GM18867 (cell line): ENCODE measurements around the gene LIN28A.
A peak's percentile ranks its signal among the peaks of the same experiment; 100 is the strongest.

Experiments
- ATAC-seq: cut with Tn5 transposase; IDR thresholded peaks from one replicate; pipeline ENCODE4 v1.9.1; 2021; ENCODE audit warnings: mild to moderate bottlenecking, moderate library complexity; ENCODE audit not compliant: unreplicated experiment

The LIN28A gene

DNA sequence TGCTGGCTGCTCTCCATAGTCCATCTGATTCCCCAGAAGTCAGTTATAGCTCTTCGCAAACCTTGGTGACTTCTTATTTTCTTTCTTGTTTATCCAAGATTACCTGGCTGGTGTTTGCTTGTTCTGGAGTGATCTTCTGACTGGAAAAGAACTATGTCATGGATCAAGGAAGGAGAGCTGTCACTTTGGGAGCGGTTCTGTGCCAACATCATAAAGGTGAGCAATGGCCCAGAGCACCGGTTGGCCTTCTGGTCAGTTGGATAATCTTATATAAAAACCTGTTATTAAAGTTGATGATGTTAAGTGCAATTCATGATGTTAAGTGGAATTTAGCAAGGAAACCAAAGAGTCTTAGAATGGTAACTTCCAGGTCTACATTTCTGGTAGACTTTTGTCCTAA is 22.2 kb downstream of the LIN28A start:
- ATAC-seq = no peak

DNA sequence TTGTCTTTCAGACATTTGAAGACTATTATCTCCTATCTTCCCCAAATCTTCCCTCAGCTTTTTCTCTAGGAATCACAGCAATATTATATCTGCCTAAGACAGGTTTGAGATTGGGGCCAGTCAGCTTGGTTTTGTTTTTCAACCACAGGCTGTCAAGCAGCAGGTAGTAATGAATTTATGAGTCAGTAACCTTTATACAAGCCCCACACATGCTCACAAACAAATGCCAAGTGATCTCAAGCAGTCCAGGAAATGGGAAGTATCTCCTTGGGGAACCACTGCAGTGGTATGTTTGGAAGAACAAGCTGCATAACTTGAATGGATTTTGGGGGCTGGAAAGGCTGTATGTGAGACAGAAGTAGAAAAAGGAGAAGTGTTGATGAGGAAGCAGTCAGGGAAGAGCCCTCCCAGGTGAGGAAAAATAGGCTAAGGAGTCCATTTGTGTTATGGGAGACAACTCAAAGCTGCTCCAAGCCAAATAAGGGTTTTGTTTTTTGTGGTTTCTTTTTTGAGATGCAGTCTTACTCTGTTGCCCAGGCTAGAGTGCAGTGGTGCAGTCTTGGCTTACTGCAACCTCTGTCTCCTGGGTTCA is 23.6 kb downstream of the LIN28A start:
- no peak for ATAC-seq

DNA sequence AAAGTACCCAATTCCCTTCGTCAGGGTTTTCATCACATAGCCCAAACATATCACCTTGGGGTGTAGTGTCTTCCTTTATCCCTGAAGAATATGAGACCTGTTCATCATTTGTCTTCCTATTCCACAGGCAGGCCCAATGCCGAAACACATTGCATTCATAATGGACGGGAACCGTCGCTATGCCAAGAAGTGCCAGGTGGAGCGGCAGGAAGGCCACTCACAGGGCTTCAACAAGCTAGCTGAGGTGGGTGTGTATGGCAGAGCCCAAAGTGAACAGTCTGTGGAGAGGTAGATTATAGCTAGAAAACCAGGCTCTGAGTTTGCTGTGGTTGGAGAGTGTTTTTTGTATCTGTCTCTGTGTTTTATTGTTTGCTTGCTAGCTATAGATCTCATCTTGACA is 27.4 kb downstream of the LIN28A start:
- no peak for ATAC-seq

DNA sequence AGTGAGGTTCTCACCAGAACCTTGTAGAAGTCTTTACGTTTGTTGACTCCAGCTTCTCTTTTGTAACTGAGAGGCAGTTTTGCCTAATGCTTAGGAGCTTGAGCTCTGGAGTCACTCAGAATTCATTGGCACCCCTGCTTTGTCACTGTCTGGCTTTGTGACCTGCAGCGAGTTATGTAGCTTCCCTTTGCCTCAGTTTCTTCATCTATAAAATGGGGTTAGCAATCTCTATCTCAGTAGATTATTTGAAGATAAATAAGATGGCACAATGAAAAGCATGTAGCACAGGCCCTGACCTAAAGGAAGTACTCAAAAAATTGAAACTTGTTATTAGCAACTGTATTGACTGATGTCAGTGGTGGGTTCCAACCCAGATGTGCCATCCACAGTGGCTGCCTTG is 29.6 kb downstream of the LIN28A start:
- no peak for ATAC-seq

DNA sequence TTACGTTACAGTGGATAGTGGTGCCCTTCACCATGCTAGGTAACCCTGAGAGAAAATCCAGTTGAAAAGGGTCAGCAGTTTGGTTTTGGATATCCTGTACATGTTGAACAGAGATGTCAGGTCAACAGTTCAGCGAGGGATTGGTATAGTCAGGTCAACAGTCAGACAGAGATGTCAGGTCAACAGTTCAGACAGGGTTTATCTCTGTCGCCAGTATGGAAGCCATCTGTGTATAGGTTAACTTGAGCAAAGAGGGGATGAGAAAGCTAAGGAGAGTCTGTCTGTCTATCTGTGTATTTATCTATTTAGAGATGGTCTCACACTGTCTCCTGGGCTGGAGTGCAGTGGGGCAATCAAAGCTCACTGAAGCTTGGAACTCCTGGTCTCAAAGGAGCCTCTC is 39.3 kb downstream of the LIN28A start:
- ATAC-seq = no peak

DNA sequence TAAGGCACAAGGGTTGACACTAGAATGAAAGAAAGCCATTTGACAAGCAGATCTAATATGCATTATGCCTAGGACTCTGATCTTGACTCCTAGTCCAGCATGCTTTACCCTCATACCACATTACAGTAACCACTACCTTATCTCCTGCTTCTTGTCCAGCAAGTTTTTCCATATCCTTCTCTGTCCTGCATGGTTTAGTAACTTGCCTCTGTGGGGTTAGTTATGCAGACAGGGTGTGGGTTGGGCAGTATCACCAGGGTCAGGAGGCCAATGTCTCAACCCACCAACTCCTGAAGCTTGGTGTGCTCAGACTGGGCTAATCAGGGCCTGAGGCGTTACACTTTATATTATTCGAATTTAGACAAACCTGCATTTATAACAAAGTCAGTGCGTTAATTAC is 40.3 kb downstream of the LIN28A start:
- no peak for ATAC-seq

DNA sequence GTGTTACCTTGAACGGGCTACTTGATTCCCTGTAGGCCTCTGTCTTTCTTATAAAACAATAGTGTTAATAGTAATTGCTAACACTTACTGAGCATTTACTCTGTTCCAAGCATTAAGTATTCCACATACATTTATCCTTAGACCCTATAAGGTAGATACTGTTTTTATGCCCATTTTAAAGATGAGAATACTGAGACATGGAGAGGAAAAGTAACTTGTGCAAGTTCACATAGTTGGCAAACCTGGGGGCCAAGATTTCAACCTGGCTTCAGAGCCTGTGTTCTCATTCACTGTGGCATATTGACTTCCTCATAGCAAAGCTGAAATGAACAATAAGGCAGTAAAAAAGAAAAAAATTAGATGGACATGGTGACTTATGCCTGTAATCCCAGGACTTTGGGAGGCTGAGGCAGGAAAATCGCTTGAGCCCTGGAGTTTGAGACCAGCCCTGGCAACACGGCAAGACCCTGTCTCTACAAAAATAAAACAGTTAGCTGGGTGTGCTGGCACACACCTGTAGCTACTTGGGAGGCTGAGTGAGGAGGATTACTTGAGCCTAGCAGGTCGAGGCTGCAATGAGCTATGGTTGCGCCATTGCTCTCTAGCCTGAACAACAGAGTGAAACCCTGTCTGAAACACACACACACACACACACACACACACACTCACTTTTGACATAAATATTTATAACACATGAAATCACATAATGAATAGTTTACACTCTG is 42.0 kb downstream of the LIN28A start:
- ATAC-seq = no peak

DNA sequence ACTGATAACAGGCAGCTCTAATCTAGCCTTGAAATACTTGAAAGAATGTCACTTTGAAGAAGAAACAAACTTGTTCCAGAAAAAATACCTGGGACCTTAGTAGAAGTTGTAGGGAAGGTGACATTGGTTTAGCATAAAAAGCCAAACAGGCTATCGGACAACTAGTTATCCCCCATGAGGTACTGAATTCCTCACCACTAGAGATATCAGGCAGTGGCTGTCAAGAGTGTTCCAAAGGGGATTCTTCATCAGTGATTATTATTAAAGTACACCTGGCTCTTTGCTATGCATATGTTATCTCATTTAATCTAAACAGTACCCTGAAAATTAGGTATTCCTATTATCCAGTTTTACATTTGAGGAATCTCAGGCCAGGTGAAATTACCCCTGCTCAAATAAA is 48.5 kb downstream of the LIN28A start:
- no peak for ATAC-seq

DNA sequence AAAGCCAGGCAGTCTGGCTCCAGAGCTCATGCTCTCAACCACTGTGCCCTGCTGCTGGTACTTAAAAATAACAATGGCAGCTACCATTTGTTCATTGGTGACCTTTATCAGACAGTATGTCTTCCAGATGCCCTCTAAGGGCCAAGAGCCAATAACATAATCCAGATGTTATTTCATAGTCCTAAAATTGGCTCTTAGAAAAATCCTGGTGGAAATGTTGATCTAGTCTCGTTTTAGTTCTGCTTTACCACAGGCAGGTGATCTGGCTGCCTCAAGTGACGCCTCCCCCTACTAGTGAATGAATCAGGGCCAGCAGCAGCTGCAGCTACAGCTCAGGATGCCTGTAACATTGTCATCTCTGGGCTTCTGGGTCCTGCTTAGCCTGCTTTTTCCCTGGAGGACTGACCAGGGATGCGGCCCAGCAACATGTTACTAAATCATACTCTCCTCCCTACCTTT is 49.0 kb downstream of the LIN28A start:
- no peak for ATAC-seq

DNA sequence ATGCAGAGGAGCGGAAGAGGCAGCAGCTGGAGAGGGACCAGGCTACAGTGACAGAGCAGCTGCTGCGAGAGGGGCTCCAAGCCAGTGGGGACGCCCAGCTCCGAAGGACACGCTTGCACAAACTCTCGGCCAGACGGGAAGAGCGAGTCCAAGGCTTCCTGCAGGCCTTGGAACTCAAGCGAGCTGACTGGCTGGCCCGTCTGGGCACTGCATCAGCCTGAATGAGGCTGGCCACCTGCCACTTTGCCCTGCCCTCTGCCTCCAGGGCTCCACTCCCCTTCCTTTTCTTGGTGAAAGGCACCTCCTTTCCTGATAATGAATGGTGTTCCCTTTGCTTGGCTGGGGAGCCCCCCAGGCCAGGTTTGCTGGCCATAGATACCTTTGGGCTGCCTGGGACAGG is 58.3 kb downstream of the LIN28A start:
- no peak for ATAC-seq

DNA sequence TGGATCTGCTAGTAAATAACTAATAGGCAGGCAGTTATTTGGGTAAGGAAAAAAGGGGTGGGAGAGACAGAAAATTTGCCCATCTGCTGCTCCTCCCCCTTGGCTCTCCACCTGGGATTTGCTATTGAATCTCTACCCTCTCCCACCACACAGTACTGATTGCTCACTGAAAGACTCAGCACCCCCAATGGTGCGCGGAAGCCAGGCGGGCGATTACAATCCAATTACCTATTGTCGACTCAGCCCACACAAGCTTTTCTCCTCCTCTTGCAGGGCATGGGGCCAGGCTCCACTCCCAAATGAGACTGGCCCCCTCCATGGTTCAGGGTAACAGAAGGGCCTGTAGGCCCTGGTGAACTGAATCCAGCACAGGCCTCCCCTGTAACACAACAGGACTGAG is 58.9 kb downstream of the LIN28A start:
- ATAC-seq = no peak

DNA sequence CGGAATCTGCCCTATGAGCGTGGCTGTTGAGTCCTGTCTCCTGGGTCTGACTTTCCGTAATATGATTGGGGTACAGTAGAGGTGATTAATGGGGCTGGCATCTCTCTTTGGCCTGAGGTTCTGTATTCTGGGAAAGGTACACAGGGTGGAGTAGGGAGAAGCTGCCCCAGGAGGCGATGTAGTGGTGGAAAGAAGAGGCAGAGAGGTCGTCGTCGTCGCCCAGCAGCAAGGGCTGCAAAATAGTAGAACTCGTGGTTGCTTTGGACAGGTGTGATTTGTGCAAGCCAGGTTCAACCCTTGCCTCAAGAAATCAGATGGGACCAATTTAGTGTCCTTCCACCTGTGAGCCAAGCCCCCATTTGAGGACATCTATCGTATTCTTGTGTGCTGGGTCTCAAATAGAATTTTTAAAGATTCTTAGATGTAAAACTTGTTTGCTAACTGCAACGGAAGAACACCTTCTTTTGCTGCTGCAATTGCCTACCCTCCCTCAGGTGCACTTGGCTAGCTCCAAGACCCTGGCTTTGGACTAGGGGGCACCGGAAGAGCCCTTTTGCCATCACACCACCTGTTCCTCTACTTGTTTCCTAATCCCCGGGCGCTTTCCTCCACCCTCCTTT is 60.4 kb downstream of the LIN28A start:
- no peak for ATAC-seq

DNA sequence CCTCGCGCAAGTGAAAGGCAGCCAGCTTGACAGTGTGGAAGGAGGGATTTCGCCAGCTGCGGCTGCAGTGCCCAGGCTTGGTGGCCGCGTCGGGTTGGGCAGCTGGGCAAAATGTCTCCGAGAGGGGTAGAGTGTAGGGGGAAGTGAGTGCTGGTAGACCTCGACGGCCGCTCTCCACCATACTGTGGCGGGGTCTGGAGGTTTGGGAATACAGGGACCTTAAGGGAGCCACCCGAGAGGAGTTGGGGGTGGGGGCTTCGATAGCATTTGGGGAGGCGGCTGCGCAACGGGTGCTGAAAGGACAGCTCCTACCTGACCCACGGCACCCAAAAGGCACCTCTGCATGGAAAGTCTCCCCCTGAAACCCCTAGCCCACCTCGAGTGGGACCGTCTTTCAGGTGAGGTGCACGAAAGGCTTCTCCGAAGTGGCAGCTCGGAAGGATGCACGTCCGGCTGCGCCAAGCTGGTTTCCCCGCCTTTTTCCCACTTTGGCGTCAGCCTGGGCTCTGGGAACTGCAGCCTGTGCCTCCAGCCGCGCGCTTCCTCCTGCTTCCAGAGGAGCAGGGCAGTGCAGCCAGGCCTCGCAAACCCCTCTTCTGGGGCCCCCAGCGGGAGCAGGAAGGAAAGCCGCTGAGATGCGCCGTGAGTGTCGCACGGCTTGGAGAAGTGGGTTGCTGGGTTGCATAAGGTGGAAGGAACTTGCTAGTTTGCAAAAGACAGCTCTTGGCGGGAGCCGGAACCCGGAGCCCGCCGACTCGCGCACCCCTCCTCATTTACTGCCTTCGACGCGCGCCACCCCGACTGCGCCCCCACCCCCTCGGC is 61.1 kb downstream of the LIN28A start:
- ATAC-seq = peak; percentile 10

DNA sequence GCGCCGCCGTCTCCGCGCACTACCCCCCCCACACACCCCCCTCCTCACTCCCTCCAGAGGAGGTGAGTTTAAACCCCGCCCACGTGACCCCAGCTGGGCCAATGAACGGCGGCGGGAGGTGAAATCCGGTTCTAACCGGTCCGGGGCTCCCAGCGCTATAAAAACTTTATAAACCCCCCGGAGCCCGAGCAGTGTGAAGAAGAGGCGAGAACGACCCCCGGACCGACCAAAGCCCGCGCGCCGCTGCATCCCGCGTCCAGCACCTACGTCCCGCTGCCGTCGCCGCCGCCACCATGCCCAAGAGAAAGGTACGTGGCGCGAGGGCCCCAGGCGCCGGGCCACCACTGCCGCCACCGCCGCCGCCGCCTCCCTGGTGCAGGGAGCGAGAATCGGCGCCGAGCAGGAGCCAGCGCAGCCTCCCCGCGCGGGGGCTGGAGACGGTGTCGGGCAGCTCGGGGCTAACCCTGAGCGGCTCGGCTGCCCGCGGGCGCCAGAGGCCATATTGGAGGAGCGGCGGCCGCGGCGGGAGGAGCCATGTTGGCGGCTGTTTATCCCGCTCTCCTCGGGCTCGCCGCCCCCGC is 61.8 kb downstream of the LIN28A start, which contains the start of gene HMGN2:
Gene HMGN2 (plus strand): TSS at position 121 of the 581 bp plus-strand sequence. CDS start 173 bp downstream, at position 294.
- peak; percentile 48 for ATAC-seq

DNA sequence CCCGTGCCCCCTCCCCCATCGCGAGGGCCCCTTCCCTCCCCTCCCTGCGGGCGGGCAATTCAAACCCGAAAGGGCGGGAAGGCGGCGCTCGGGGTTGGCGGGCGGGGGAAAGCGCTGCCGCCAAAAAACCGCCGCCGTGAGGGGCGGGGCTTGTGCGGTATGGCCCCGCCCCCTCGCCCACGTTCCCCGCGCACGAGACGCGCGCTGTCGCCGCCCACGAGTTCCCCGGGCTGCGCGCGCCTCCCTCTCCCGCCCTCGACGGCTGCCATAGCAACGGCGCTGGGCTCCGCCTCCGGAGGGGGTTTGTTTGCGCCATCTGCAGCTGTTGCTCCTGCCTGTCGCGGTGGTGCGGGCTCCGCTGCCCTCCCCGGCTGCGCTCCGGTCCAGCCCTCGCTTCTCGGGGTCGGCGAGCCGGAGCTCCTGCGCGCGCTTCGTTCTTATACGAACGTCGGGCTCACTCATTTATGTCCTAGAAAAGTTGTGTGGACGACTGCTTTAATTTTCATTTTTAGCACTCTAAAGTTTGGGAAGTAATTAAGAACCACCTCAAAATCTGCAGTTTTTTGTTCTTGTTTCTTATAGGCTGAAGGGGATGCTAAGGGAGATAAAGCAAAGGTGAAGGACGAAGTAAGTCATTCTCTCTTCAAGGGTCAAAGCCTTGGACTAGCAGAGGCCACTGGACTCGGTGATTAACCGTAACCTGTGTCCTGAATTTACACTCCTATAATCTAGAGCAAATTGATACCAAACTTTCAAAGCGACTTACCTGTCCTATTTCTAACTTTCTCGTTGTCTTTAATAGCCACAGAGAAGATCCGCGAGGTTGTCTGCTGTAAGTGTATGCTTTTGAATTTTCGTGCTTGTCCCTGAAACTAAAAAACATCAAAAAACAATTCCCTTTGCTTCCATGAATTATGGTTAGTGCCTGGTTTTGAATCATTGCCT is 62.6 kb downstream of the LIN28A start:
- peak; percentile 77 for ATAC-seq

DNA sequence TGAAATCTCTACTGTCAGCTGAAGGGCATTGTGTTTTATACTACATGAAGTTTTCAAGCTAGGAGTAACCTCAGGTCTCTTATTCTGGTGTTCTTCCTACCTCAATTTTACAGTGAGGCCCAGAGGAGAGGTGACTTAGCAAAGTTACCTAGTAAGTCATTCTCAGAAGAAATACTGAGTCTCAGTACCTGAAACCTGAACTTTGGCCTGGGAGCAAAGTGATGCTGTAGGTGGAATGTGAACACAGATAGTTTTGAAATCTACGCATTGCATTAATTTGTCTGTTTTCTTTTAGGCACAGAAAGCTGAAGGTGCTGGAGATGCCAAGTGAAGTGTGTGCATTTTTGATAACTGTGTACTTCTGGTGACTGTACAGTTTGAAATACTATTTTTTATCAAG is 64.2 kb downstream of the LIN28A start:
- ATAC-seq = no peak

DNA sequence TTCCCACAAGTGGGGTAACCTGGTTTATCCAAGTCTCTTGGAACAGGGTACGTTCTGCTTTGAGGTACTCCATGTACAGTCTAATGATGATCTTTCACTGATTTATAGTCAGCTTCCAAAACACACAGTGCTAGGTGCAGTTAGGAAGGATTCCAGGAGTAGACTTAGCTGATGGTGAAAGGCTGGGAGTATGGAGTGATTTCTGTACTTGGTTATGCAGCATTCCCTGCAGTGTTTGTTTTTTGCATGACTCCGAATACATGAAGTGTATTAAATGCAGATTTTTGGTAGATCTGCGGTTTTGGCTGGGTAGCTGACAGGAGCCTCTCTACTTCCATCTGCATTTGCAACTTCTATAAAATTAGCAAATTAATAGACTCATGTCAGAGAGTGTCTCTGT is 65.4 kb downstream of the LIN28A start:
- no peak for ATAC-seq

DNA sequence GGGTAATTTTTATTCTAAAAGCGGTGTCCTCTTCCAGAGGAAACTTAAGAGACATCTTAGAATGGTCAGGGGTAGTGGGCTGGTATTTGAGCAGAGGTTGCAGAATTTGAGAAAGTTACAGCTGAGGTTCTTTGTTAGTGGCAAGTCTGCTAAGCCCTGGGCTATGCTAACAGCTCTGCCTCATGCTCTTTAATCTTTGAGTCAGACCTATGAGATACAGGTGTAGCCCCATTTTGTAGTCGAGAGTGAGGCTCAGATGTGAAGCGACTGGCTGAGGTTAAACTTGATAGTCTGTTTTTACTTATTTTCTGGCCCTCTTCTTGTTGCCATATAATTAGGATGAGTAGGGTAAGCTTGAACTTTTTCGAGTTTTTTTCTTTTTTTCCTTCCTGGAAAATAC is 66.3 kb downstream of the LIN28A start:
- ATAC-seq = no peak

DNA sequence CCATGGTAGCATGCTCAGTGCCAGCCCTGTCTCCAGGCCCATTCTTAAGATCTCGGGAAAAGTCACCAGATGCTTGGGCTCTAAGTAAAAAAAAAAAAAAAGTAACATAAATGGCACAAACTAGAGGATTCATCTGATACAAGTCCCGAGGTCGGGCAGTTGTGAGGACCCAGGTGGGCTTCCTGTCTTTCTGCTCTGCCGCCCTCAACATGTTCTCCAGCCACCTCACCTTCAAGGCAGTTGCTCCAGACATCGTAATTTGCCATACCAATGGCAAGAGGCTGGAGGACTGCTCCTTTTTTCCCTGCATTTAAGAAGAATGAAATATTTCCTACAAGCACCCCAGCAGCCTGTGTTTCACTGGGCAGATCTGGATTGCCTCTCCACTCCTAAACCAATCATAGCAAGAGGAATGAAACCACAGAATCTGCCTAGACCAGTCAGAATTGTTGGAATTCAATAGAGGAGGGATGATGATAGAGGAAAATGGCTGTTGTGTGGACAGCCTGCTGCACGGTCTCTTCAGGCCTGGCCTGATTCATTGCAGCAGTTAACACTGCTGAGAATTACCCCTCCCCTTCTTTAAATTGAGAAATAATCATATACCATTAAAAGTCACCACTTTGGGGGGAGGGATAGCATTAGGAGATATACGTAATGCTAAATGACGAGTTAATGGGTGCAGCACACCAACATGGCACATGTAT is 67.0 kb downstream of the LIN28A start:
- no peak for ATAC-seq
